ENCODE data around the gene POU2AF2.

The POU2AF2 gene

DNA sequence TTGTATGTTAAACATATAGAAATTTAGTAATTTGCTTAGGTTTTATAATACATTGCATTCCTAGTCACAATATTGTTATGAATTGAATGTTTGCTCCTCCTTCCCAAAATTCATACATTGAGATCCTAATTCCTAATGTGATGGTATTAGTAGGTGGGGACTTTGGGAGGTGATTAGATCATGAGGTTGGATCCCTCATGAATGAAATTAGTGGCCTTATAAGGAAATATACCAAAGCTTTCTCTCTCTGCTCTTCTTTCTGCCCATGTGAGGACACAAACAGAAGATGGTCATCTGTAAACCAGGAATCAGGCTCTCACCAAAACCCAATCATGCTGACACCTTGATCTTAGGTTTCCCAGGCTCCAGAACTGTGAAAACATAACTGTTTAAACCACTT, 41.3 kb upstream of the POU2AF2 start (continued):
- TF ChIP-seq, protein P1, sequence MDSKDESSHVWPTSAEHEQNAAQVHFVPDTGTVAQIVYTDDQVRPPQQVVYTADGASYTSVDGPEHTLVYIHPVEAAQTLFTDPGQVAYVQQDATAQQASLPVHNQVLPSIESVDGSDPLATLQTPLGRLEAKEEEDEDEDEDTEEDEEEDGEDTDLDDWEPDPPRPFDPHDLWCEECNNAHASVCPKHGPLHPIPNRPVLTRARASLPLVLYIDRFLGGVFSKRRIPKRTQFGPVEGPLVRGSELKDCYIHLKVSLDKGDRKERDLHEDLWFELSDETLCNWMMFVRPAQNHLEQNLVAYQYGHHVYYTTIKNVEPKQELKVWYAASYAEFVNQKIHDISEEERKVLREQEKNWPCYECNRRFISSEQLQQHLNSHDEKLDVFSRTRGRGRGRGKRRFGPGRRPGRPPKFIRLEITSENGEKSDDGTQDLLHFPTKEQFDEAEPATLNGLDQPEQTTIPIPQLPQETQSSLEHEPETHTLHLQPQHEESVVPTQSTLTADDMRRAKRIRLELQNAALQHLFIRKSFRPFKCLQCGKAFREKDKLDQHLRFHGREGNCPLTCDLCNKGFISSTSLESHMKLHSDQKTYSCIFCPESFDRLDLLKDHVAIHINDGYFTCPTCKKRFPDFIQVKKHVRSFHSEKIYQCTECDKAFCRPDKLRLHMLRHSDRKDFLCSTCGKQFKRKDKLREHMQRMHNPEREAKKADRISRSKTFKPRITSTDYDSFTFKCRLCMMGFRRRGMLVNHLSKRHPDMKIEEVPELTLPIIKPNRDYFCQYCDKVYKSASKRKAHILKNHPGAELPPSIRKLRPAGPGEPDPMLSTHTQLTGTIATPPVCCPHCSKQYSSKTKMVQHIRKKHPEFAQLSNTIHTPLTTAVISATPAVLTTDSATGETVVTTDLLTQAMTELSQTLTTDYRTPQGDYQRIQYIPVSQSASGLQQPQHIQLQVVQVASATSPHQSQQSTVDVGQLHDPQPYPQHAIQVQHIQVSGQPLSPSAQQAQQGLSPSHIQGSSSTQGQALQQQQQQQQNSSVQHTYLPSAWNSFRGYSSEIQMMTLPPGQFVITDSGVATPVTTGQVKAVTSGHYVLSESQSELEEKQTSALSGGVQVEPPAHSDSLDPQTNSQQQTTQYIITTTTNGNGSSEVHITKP (tag by site-specific recombination; IDR thresholded peaks at IDR 0.05): no peak
- no peak for TF ChIP-seq ZNF514 (tag by site-specific recombination; IDR thresholded peaks at IDR 0.05)

DNA sequence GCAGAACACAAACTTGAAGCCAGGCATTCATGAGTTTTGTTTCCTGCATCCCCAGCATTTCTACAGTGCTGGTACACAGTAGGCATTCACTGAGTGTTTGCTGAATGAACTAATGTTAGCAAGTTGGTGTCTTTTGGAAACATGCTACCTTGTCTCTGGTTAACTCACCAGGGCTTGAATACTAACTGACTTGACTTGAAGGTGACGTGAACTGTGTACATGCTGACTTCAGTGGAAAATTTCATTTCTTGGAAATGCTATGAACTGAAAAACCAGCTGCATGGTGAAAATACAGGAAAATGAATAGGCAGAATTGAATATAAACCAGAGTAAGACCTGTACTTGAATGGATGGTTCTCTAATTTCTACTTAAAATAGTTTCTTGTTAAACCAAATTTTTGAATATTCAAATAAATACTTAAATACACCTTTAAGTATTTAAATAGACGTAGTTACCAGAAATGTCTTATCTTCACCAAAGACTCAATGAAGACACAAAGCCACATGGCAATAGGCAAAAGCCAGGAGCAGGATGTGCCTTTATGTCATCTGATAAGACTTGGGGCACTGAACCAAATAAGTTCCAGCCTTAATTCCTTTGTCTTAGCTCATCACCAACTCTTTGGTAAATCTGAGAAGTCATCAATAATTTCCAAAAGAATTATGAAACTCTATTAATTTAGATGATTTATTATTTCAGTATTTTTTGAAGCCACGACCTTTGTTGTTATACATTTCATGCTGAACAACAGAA, 39.7 kb upstream of the POU2AF2 start:
- H3K27ac ChIP-seq (ENCODE audit: extremely low read depth, low read depth, low read length): no peak overlapping the region
- no peaks in the 10 kb centered on the region for H3K36me3 ChIP-seq (ENCODE audit: control insufficient read depth in 2 of 2, insufficient read depth in 1 of 2, low read length in 2 of 2)
- H3K4me3 ChIP-seq (ENCODE audit: low read depth, low read length): no peak overlapping the region
- no peak for TF ChIP-seq ZNF19 (tag by site-specific recombination; IDR thresholded peaks at IDR 0.05; ENCODE audit: low read depth)
- TF ChIP-seq, protein P2, sequence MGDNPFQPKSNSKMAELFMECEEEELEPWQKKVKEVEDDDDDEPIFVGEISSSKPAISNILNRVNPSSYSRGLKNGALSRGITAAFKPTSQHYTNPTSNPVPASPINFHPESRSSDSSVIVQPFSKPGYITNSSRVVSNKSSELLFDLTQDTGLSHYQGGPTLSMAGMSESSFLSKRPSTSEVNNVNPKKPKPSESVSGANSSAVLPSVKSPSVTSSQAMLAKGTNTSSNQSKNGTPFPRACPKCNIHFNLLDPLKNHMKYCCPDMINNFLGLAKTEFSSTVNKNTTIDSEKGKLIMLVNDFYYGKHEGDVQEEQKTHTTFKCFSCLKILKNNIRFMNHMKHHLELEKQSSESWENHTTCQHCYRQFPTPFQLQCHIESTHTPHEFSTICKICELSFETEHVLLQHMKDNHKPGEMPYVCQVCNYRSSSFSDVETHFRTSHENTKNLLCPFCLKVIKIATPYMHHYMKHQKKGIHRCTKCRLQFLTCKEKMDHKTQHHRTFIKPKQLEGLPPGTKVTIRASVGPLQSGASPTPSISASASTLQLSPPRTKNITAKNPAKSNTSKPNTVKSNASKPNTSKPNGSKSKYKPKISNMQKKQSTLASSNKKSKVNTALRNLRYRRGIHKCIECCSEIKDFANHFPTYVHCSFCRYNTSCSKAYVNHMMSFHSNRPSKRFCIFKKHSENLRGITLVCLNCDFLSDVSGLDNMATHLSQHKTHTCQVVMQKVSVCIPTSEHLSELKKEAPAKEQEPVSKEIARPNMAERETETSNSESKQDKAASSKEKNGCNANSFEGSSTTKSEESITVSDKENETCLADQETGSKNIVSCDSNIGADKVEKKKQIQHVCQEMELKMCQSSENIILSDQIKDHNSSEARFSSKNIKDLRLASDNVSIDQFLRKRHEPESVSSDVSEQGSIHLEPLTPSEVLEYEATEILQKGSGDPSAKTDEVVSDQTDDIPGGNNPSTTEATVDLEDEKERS (tag by site-specific recombination; IDR thresholded peaks at IDR 0.05): no peak
- TF ChIP-seq, protein P3, sequence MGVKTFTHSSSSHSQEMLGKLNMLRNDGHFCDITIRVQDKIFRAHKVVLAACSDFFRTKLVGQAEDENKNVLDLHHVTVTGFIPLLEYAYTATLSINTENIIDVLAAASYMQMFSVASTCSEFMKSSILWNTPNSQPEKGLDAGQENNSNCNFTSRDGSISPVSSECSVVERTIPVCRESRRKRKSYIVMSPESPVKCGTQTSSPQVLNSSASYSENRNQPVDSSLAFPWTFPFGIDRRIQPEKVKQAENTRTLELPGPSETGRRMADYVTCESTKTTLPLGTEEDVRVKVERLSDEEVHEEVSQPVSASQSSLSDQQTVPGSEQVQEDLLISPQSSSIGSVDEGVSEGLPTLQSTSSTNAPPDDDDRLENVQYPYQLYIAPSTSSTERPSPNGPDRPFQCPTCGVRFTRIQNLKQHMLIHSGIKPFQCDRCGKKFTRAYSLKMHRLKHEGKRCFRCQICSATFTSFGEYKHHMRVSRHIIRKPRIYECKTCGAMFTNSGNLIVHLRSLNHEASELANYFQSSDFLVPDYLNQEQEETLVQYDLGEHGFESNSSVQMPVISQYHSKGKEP (tag by site-specific recombination; IDR thresholded peaks at IDR 0.05): no peak
- TF ChIP-seq GLI4 (tag by site-specific recombination; IDR thresholded peaks at IDR 0.05): no peak
- no peak for TF ChIP-seq YY2 (tag by site-specific recombination; IDR thresholded peaks at IDR 0.05)
- no peak for TF ChIP-seq ZNF785 (tag by site-specific recombination; IDR thresholded peaks at IDR 0.05)
- TF ChIP-seq ZBTB8A (tag by site-specific recombination; IDR thresholded peaks at IDR 0.05): no peak
- TF ChIP-seq ZNF529 (tag by site-specific recombination; IDR thresholded peaks at IDR 0.05; ENCODE audit: insufficient replicate concordance): no peak
- TF ChIP-seq, protein P4, sequence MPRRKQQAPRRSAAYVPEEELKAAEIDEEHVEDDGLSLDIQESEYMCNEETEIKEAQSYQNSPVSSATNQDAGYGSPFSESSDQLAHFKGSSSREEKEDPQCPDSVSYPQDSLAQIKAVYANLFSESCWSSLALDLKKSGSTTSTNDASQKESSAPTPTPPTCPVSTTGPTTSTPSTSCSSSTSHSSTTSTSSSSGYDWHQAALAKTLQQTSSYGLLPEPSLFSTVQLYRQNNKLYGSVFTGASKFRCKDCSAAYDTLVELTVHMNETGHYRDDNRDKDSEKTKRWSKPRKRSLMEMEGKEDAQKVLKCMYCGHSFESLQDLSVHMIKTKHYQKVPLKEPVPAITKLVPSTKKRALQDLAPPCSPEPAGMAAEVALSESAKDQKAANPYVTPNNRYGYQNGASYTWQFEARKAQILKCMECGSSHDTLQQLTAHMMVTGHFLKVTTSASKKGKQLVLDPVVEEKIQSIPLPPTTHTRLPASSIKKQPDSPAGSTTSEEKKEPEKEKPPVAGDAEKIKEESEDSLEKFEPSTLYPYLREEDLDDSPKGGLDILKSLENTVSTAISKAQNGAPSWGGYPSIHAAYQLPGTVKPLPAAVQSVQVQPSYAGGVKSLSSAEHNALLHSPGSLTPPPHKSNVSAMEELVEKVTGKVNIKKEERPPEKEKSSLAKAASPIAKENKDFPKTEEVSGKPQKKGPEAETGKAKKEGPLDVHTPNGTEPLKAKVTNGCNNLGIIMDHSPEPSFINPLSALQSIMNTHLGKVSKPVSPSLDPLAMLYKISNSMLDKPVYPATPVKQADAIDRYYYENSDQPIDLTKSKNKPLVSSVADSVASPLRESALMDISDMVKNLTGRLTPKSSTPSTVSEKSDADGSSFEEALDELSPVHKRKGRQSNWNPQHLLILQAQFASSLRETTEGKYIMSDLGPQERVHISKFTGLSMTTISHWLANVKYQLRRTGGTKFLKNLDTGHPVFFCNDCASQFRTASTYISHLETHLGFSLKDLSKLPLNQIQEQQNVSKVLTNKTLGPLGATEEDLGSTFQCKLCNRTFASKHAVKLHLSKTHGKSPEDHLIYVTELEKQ (tag by site-specific recombination; IDR thresholded peaks at IDR 0.05; ENCODE audit: borderline replicate concordance): no peak
- TF ChIP-seq ZNF621 (tag by site-specific recombination; IDR thresholded peaks at IDR 0.05): no peak
- TF ChIP-seq ZNF2 (tag by site-specific recombination; IDR thresholded peaks at IDR 0.05): no peak
- no peaks in the 10 kb centered on the region for H3K9me3 ChIP-seq (ENCODE audit: control insufficient read depth, insufficient read depth, low read depth, low read length)
- ChIA-PET POLR2A (no interaction called here), CTCF (no interaction called here)
- no peaks in the 10 kb centered on the region for H3K4me1 ChIP-seq (ENCODE audit: control insufficient read depth, insufficient read depth, low read length)

Data from HEK293 (cell line).